ENCODE data around the gene PIKFYVE. TPM values are rescaled to one million over a fixed set of nuclear protein-coding genes. Genes with fewer than 3 reads are reported as not detected.
"Not testable (repeated sequence)": the region's sequence is repeated elsewhere in the genome, so short reads cannot be mapped to it uniquely, and the experiment has no call there.

The PIKFYVE gene
- total RNA-seq (79.3 and 80.9 TPM in 2 replicates), polyA plus RNA-seq (20.3 and 37.6 TPM in 2 replicates), polyA minus RNA-seq (61.6 and 67.7 TPM in 2 replicates)
- total RNA-seq (2013), result 84.0 TPM

- Histone ChIP-seq H3K79me2 (ENCODE audit: control insufficient read depth, insufficient read depth, low read length) (peaks cover 47% of the 10 kb centered on the region), H3K36me3 (replicated peaks in 1 of 2; ENCODE audit: control extremely low read depth in 1 of 2, control insufficient read depth in 1 of 2, extremely low read depth in 1 of 2, insufficient read depth in 2 of 2, low read length in 1 of 2) (no peaks in the 10 kb centered on the region), H3K4me3 (ENCODE audit: control extremely low read depth in 1 of 5, extremely low read depth in 1 of 5, insufficient read depth in 1 of 5, low read depth in 2 of 5, low read length in 4 of 5) (peak within 1 kb of the TSS; percentile 61 to 98 (median 76)), H3K4me2 (replicated peaks; ENCODE audit: low read depth, low read length, poor library complexity, severe bottlenecking) (peak within 1 kb of the TSS; percentile 87), H3K4me1 (ENCODE audit: control insufficient read depth in 2 of 2, insufficient read depth in 2 of 2, low read length in 2 of 2) (peaks cover 34 to 42% of the 10 kb centered on the region in 2 donors), H3K9ac (ENCODE audit: low read length) (peak within 1 kb of the TSS; percentile 90), H4K20me1 (ENCODE audit: control insufficient read depth, insufficient read depth, low read length, poor library complexity, severe bottlenecking) (peaks cover 23% of the 10 kb centered on the region), H3K27ac (ENCODE audit: low read length in 2 of 2) (peak within 1 kb of the TSS; percentile 85 to 89), H3K27me3 (replicated peaks in 1 of 4; ENCODE audit: control extremely low read depth in 1 of 4, control insufficient read depth in 3 of 4, insufficient read depth in 4 of 4, low read length in 3 of 4) (no peaks in the 10 kb centered on the region), H2AFZ (ENCODE audit: insufficient read depth, low read depth, low read length, poor library complexity, severe bottlenecking) (peak within 1 kb of the TSS; percentile 89), H3K9me3 (ENCODE audit: control extremely low read depth in 1 of 3, control insufficient read depth in 2 of 3, insufficient read depth in 1 of 3, low read length in 2 of 3) (no peaks in the 10 kb centered on the region)
- Mint-ChIP-seq H3K9me3 (ENCODE audit: insufficient read depth) (no peaks in the 10 kb centered on the region), H3K4me1 (peaks cover 44% of the 10 kb centered on the region), H3K27me3 (no peaks in the 10 kb centered on the region), H3K4me3 (peak within 1 kb of the TSS; percentile 95), H3K27ac (peak within 1 kb of the TSS; percentile 99)
- intact Hi-C loops (cut with micrococcal nuclease), result loop anchor here (1.0 to 10.0 kb wide), 11 partner anchors 11 to 1905 kb away; partner anchors contain the start of genes CCNYL1, CREB1, FASTKD2 and IDH1
- ATAC-seq (ENCODE audit: low read depth), result peak; percentile 87
- POLR2A ChIA-PET, result interaction anchor here (0.7 to 3.4 kb wide), 6 partner anchors 12 to 736 kb away, joined by 3 to 31 read pairs (median 7); partner anchors contain the start of genes CREB1, IDH1 and METTL21A
- CTCF ChIA-PET, result interaction anchor here (0.8 to 2.4 kb wide), 6 partner anchors 9 to 736 kb away, joined by 3 to 63 read pairs (median 4); partner anchors contain the start of genes CREB1 and IDH1
- TF ChIP-seq EZH2 (IDR thresholded peaks at IDR 0.05; ENCODE audit: borderline replicate concordance, insufficient read depth, low read depth, low read length, poor library complexity, severe bottlenecking), result no peak
- no peak for TF ChIP-seq CTCF (IDR thresholded peaks at IDR 0.05)
- peak; percentile 96 for DNase-seq
- under 1% methylated on average over 46 of the region's 50 CpGs for WGBS (ENCODE audit: insufficient coverage)
Measured at GRCh38 chr2:208265801-208266552, at the start of gene PIKFYVE. Gene PIKFYVE (plus strand): TSS chr2:208266255. CDS start chr2:208271520, 5,265 bp downstream.

- H3K27me3 ChIP-seq (replicated peaks in 1 of 4; ENCODE audit: control extremely low read depth in 1 of 4, control insufficient read depth in 3 of 4, insufficient read depth in 4 of 4, low read length in 3 of 4); H2AFZ ChIP-seq (ENCODE audit: insufficient read depth, low read depth, low read length, poor library complexity, severe bottlenecking); H3K9me3 ChIP-seq (ENCODE audit: control extremely low read depth in 1 of 3, control insufficient read depth in 2 of 3, insufficient read depth in 1 of 3, low read length in 2 of 3); H4K20me1 ChIP-seq (ENCODE audit: control insufficient read depth, insufficient read depth, low read length, poor library complexity, severe bottlenecking); H3K4me2 ChIP-seq (replicated peaks; ENCODE audit: low read depth, low read length, poor library complexity, severe bottlenecking); POLR2A ChIA-PET; H3K4me3 Mint-ChIP-seq; H3K27ac ChIP-seq (ENCODE audit: low read length in 2 of 2); ATAC-seq (ENCODE audit: low read depth); H3K36me3 ChIP-seq (replicated peaks in 1 of 2; ENCODE audit: control extremely low read depth in 1 of 2, control insufficient read depth in 1 of 2, extremely low read depth in 1 of 2, insufficient read depth in 2 of 2, low read length in 1 of 2); DNase-seq; H3K9me3 Mint-ChIP-seq (ENCODE audit: insufficient read depth); H3K27me3 Mint-ChIP-seq; H3K4me1 Mint-ChIP-seq; H3K79me2 ChIP-seq (ENCODE audit: control insufficient read depth, insufficient read depth, low read length); H3K27ac Mint-ChIP-seq; H3K4me1 ChIP-seq (ENCODE audit: control insufficient read depth in 2 of 2, insufficient read depth in 2 of 2, low read length in 2 of 2); intact Hi-C loops (cut with micrococcal nuclease); H3K9ac ChIP-seq (ENCODE audit: low read length); H3K4me3 ChIP-seq (ENCODE audit: control extremely low read depth in 1 of 5, extremely low read depth in 1 of 5, insufficient read depth in 1 of 5, low read depth in 2 of 5, low read length in 4 of 5): not testable (repeated sequence)
- WGBS (ENCODE audit: insufficient coverage), result no CpG with 5 or more reads among the region's 3 CpGs
- CTCF ChIA-PET, result interaction anchor here (0.6 kb wide), 1 partner anchor 46 kb away, joined by 3 read pairs; no protein-coding TSS in a partner anchor
Measured at GRCh38 chr2:208221873-208222272, 44.2 kb upstream of the PIKFYVE start.
